IPS-18c (cell line): ENCODE results near the gene BABAM2.

Experiments
- H3K4me3 ChIP-seq: 2 replicates; pipeline ENCODE4 v1.7.0; 2013; ENCODE audit warnings: low read depth, mild to moderate bottlenecking, low read length, moderate library complexity; ENCODE audit not compliant: insufficient read depth
- H3K9me3 ChIP-seq: one replicate; pipeline ENCODE4 v1.6.1; 2013; ENCODE audit warnings: mild to moderate bottlenecking, low read length, moderate library complexity; ENCODE audit not compliant: control insufficient read depth, insufficient read depth

Gene BABAM2

GRCh38 chr2:28287256-28287915, 396.9 kb downstream of the BABAM2 start:
- Histone ChIP-seq H3K4me3 (no peak overlapping the region), H3K9me3 (no peaks in the 10 kb centered on the region)

- no peak overlapping the region for H3K4me3 ChIP-seq
Observed at GRCh38 chr2:28288620-28289019, 398.1 kb downstream of the BABAM2 start.

GRCh38 chr2:28291811-28292440, 401.4 kb downstream of the BABAM2 start:
- H3K4me3 ChIP-seq = no peak overlapping the region
- H3K9me3 ChIP-seq = no peaks in the 10 kb centered on the region

More at GRCh38 chr2:28288620-28289019, 398.1 kb downstream of the BABAM2 start:
- H3K9me3 ChIP-seq = no peaks in the 10 kb centered on the region

- H3K9me3 ChIP-seq = no peaks in the 10 kb centered on the region
- H3K4me3 ChIP-seq = no peak overlapping the region
Observed at GRCh38 chr2:28292491-28292890, 402.0 kb downstream of the BABAM2 start.

DNA sequence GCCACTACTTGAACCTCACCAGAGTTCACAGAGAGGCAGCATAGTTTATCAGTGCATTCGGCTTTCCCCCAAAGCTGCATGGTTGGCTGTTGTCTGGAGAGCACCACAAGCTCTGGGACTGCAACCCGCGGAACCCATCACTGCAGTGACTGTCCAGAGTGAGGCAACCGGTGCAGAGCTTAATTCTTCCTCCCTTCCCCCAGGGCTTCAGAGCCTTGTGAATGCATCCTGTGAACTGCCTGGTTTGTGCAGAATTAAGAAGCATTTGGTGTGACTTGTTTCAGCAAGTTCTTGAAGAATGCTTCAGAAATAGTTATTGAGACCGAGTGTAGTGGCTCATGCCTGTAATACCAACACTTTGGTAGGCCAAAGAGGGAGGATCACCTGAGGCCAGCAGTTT, 402.9 kb downstream of the BABAM2 start:
- H3K9me3 ChIP-seq = no peaks in the 10 kb centered on the region
- H3K4me3 ChIP-seq = no peak overlapping the region

- Histone ChIP-seq H3K9me3 (no peaks in the 10 kb centered on the region), H3K4me3 (no peak overlapping the region)
Observed at GRCh38 chr2:28294451-28294850, 403.9 kb downstream of the BABAM2 start.

DNA sequence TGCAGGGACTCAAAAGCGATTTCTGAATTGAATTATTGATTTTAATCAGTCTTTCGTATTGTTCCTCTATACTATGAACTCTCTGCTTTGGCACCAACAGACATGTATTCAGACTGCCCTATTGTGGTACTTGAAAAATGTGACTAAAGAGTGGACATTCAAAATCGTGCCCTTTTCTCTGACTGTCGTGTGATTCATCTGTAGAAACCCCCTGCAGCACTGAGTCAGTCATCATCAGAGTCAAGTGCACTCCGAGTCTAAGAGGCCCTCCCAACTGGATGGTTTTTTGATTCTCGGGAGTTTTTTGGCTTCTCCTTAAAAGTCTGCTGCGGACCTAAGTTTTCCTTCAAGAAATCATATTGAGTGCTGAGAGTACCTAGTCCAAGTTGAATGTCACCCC, 405.7 kb downstream of the BABAM2 start:
- Histone ChIP-seq H3K4me3 (no peak overlapping the region), H3K9me3 (no peaks in the 10 kb centered on the region)

GRCh38 chr2:28296904-28297303, 406.4 kb downstream of the BABAM2 start:
- H3K4me3 ChIP-seq = no peak overlapping the region
- H3K9me3 ChIP-seq = no peaks in the 10 kb centered on the region

GRCh38 chr2:28297531-28297930, 407.0 kb downstream of the BABAM2 start:
- Histone ChIP-seq H3K4me3 (no peak overlapping the region), H3K9me3 (no peaks in the 10 kb centered on the region)

DNA sequence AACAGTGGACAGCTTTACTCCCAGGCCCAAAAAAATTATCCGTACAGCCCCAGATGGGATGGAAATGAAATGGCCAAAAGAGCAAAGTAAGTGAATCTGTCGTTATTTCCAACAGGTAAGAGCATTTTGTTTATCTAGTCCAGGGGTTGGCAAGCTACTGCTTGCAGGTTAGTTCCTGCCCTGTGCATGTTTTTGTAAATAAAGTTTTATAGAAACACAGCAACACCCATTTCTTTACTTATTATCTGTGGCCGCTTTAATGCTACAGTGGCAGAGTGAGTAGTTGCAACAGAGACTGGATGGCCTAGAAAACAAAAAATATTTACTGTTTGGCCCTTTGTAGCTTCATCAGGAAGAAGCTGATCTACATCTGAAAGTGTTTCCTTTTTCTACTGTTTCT, 407.9 kb downstream of the BABAM2 start:
- Histone ChIP-seq H3K9me3 (no peaks in the 10 kb centered on the region), H3K4me3 (no peak overlapping the region)

- no peak overlapping the region for H3K4me3 ChIP-seq
Observed at GRCh38 chr2:28300485-28301341, 410.2 kb downstream of the BABAM2 start.

DNA sequence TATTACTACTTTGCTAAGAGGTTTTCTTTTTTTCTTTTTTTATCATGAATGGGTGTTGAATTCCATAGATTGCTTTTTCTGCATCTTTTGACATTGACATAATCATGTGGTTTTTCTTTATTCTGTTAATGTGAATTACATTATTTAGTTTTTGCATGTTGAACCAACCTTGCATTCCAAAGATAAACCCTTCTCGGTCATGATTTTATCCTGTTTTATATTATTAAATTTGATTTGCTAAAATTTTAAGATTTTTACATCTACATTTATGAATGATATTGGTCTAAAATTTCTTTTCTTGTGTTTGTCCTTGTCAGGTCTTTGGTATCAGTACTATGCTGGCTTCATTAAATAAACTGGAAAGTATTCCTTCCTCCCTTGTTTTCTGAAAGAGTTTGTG, 414.7 kb downstream of the BABAM2 start:
- H3K4me3 ChIP-seq = no peak overlapping the region

More at GRCh38 chr2:28300485-28301341, 410.2 kb downstream of the BABAM2 start:
- H3K9me3 ChIP-seq = no peaks in the 10 kb centered on the region

GRCh38 chr2:28310107-28310506, 419.6 kb downstream of the BABAM2 start:
- H3K9me3 ChIP-seq = no peaks in the 10 kb centered on the region
- no peak overlapping the region for H3K4me3 ChIP-seq

More for the DNA sequence above, 414.7 kb downstream of the BABAM2 start:
- no peaks in the 10 kb centered on the region for H3K9me3 ChIP-seq

DNA sequence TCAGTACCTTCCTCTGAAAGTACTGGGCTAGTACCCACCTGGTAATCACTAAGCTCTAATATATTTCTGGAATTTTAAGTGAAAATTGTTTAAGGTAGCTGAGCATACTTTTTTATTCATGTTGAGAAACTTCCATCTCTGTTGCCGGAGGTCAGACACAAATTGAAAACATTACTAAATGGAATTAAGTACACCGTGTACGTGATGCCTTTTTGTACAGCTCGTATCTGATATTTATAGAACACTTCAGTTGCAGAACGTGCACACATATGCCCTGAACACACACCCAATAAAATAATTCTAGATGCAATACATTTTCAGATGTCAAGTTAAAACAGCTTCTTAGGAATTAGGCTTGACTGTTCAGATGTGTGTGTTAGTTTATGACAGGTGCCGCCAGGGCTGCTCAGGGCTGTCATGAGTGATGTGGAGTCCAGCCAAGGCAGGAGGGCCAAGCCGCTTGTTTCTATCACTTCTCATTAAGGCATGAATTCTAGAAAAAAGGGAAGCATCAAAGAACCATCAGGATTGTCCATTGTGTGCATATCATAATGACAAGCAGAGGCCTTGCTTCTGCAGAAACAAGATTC, 421.2 kb downstream of the BABAM2 start:
- Histone ChIP-seq H3K9me3 (no peaks in the 10 kb centered on the region), H3K4me3 (no peak overlapping the region)

- Histone ChIP-seq H3K4me3 (no peak overlapping the region), H3K9me3 (no peaks in the 10 kb centered on the region)
Observed at GRCh38 chr2:28312307-28313219, 422.0 kb downstream of the BABAM2 start.

DNA sequence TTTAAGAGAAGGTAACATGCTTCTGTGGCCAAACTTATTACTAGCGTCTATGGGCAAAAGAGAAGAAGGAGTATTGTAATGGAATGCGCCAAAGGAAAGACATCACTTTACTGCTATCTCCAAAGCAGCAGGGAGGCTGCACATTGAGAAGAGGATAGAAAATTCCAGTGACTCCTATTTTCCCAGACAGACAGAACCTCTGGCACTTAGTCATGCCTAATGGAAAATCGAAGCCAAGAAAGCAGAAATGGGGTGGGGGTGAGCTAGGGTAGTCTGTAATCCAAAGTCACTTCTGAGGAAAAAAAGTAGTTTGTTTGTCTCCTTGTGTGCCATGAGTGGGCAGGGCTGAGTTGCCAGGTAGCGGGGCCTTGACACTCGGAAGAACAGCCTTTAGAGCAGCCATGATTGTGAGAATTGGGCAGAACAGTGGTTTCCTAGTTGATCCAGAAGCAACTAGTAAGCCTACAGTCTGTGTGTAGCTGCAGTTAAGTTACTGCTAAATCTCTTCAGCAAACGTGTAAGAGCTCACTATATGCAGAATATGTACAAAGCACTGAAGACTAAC, 422.8 kb downstream of the BABAM2 start:
- no peaks in the 10 kb centered on the region for H3K9me3 ChIP-seq

More for the DNA sequence above, 422.8 kb downstream of the BABAM2 start:
- H3K4me3 ChIP-seq = no peak overlapping the region
